HG02763 (cell line): ENCODE measurements around the gene SPRY2.
A peak's percentile ranks its signal among the peaks of the same experiment; 100 is the strongest.
"Not testable (repeated sequence)": the region's sequence is repeated elsewhere in the genome, so short reads cannot be mapped to it uniquely, and the experiment has no call there.

ENCODE experiments used
- ATAC-seq: cut with Tn5 transposase; IDR thresholded peaks from one replicate; pipeline ENCODE4 v1.9.1; 2021; ENCODE audit warnings: mild to moderate bottlenecking, moderate library complexity; ENCODE audit not compliant: unreplicated experiment

SPRY2 gene

DNA sequence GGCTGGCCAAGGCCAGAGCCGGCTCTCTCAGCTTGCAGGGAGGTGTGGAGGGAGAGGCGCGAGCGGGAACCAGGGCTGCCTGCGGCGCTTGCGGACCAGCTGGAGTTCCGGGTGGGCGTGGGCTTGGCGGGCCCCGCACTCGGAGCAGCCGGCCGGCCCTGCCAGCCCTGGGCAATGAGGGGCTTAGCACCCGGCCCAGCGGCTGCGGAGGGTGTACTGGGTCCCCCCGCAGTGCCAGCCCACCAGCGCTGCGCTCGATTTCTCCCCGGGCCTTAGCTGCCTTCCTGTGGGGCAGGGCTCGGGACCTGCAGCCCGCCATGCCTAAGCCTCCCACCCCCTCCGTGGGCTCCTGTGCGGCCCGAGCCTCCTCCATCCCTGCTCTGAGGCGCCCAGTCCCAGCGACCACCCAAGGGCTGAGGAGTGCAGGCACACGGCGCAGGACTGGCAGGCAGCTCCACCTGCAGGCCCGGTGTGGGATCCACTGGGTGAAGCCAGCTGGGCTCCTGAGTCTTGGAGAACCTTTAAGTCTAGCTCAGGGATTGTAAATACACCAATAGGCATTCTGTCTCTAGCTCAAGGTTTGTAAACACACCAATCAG lies 14.7 kb upstream of the SPRY2 start:
- not testable (repeated sequence) for ATAC-seq

GRCh38 chr13:80348750-80349149 lies 7.8 kb upstream of the SPRY2 start:
- no peak for ATAC-seq

- ATAC-seq = no peak
Observed at GRCh38 chr13:80348314-80348713, 7.4 kb upstream of the SPRY2 start.

GRCh38 chr13:80345771-80346510 lies 5.0 kb upstream of the SPRY2 start:
- no peak for ATAC-seq

DNA sequence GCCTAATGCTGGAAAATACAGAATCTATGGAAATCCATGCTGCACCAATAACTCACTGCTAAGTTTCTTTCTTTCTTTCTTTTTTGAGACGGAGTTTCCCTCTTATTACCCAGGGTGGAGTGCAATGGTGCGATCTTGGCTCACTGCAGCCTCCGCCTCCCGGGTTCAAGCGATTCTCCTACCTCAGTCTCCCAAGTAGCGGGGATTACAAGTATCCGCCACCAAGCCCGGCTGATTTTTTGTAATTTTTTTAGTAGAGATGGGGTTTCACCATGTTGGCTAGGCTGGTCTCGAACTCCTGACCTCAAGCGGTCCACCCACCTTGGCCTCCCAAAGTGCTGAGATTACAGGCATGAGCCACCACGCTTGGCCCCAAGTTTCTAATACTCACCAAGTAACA lies 3.1 kb upstream of the SPRY2 start:
- not testable (repeated sequence) for ATAC-seq

DNA sequence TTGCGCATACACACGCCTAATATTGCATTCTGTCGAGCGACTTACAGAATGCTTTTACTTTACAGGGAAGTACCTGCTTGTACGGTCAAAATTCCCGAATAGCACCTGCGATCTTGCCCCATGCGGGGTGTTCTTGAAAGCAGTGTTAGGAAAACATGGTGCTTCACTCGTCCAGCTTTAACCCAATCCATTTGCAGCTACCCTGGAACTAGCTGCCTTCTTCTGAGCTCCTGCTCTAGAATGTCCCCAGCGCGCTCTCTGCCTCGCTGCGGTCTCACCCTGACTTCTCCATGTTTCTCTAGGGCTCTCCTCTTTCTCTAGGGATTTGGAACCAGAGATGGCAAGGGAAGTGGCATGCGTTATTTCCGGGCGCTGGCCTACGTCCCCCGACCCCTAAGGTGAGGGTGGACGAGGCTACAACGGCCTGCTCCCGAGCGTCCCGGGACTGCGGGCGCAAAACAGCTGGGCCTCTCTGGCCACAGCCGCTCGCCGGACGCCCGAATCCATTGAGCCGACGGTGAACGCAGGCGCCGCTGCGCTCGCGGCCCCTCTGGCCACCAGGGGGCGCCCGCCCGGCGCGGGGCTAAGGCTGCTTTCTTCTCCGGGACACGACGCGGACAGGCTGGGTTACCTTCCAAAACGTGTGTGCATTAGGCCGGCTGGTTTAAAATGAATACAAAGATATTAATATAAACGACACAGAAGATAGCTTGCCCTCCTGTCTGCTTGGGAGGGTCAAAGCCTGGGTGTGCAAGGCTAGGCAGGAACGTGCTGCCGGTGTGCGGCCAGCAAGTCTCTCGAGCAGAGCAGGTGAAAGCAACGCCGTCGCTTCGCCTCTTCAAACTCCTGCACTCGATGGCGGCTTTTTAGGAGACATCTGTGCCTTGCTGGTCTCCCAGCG lies 1.8 kb upstream of the SPRY2 start:
- ATAC-seq = peak; percentile 48

- ATAC-seq = no peak
Observed at GRCh38 chr13:80341756-80342370, 937 bp upstream of the SPRY2 start.

DNA sequence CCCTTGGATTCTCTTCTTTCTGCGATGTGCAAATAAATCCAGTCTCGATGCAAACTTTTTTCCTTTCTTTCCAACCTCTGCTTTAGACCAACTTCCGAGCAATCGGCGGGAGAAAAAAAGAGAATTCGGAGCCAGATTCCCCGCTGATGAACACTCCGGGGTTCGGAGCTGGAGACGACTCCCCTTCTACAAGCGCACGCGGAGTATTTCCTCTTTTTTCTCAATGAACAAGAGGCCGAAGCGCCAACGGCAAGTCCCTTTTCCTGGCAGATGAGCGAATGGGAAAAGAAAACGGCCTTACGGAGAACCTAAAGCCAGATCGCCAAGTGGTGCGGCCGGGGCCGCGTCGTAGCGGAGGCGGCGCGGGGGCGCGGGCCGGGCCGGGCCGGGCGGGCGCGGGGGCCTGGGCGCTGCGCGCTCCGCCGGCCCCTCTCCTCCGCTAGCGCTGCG lies 250 bp downstream of the SPRY2 start:
- ATAC-seq = peak; percentile 17

- no peak for ATAC-seq
Observed at GRCh38 chr13:80339912-80340650, 845 bp downstream of the SPRY2 start.

- no peak for ATAC-seq
Observed at GRCh38 chr13:80339563-80339911, 1.4 kb downstream of the SPRY2 start.

DNA sequence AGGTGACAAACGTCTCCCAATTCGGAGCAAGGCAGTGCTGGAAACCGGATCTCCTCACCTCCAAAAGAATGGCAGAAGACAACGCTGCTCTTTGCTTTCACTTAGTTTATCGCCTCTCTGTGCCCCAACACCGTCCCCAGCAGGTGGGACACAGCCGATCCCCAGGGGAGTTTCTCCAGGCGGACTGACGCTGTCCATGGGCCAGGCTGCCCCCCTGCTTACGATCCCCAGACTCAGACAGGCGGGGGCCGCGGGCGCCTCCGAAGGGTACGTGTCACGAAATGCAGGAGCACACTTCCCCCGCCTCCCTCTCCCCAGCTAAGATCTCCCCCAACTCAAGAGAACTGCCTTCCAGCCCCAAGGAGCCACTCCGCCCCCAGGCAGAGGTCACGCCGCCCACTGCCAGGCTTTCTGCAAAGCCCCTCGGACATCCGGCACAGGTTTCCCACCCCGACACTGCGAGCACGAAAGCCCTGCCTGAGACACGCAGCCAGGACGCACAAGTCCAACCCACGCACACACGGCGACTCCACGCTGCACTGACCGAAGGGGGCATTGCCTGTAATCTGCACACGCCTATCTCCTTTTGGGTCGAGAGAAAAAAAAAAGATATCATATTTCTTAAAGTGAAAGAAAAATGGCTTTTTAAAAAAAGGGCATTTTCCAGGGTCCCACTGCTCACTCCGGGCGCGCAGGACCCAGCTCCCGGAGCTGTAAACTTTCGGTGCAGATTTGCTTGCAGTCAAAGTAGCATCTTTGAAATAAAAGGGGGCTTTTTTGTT lies 2.0 kb downstream of the SPRY2 start:
- ATAC-seq = peak; percentile 21

DNA sequence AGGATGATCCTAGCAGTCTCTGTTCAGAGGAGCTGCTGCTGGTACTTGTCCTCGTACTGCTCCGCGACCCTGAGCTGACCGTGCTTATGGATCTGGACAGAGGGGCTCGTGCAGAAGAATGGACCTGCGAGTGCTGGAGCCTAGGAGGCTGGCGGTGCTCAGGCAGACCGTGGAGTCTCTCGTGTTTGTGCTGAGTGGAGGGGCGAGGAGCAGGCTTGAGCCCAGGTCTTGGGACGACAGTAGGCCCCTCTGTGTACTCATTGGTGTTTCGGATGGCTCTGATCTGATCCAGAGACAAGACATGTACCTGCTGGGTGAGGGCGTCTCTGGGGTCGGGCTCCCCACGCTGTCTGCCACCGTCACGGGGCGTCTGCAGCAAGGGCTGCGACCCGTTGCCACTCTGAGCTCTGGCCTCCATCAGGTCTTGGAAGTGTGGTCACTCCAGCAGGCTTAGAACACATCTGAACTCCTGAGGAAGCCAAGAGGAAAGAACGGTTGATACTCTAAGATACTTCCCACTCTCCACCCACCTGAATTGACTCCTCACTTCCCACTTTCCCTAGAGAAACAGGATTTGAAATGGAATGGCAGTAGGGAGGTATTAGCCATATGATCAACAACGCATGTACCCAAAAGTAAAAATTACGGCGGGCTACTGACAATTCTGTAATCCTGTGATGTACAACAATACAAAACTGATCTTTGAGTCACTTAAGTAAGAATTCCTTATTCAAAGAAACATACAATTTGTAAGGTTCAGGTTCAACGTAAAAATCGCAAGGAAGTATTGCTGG lies 3.4 kb downstream of the SPRY2 start:
- ATAC-seq = no peak

GRCh38 chr13:80336776-80337287 lies 4.1 kb downstream of the SPRY2 start:
- ATAC-seq = no peak

DNA sequence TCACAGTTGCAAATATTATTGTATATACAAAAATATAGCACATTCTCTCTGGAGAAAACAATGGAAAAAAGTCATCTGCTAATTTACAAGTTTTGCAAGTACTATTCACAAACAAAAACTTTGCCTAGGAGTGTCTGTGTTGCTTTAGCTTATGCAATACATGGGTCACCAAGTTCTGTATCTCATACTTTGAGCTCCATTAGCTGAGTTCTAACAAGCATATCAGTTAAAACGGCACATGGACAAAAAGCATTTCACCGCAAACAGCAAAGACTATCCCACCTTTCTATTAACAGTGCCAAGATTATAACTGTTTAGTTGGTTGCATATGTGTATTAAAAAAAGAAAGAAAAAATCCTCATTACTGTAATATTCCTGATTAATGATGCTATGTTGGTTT lies 4.6 kb downstream of the SPRY2 start:
- ATAC-seq = no peak

DNA sequence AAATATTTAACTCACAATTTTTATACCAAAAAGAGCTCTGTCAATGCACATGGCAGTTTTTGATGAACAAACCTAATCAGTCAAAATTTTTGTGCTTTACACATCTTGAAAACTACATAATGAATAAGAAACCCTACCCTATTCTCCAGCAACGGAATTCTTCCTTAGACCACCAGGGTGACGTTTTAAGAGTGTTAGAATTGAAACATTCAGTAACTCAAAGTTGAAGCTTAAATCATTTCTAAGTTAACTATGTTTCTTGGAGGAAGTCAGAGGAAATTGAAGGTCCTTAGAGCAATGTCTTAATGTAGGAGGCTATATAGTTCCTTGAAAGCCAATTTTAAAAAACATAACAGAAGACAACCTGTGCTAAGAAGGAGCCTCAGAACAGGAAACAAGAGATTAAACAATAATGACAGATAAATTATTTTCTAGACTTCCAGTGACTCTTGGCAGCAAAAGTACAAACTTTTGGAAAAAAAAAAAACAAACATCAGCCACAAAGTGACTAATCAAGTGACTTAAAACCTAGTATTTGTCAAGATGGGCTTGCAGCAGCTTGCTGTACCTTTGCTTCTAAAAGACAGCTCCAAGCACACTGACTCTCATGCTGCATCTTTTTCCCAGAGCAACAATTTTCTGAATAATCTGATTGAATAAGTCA lies 6.2 kb downstream of the SPRY2 start:
- ATAC-seq = no peak

GRCh38 chr13:80331984-80332383 lies 8.9 kb downstream of the SPRY2 start:
- no peak for ATAC-seq

DNA sequence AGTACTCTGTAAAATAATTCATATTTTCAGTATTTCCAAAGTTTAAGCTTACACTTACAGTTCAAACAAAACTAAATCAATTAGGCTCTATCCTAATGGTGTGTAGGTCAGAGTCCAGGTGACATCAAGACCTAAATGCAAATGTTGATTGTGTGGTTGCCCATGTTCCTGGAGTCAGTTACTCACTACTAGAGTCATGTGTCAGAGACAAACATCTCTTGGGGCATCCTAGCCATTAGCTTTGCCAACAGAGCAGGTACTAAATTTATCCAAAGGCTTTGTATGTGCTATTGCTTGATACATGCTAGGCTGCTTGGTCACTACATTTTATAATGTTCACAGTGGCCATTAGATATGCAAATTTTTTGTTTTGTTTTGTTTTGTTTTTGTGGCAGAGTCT lies 11.7 kb downstream of the SPRY2 start:
- ATAC-seq = no peak

DNA sequence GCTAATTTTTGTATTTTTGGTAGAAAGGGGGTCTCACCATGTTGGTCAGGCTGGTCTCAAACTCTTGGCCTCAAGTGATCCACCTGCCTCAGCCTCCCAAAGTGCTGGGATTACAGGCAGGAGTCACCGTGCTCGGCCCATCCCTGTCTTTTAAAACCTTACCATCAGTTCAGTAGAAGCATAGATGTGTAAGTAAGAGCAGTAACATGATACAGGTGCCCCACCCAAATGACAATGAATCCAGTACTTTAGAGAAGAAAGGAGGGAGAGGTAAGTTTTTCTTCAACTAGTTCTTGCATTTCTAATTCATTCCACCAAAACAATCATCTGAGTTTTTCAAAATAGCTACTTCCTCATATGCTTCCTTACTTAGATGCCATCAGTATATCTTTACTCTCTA lies 21.9 kb downstream of the SPRY2 start:
- no peak for ATAC-seq
